D341Med (cell line): ENCODE data around the gene DOCK7.

ENCODE experiments used
- DNase-seq: peaks from one replicate; pipeline ENCODE4 v3.0.0; 2012; ENCODE audit warnings: low spot score

The DOCK7 gene

GRCh38 chr1:62448221-62448933, 239.8 kb downstream of the DOCK7 start:
- DNase-seq = no peak

GRCh38 chr1:62444701-62445100, 243.5 kb downstream of the DOCK7 start:
- DNase-seq = no peak

GRCh38 chr1:62439652-62440371, 248.4 kb downstream of the DOCK7 start:
- DNase-seq = no peak

- no peak for DNase-seq
Measured at GRCh38 chr1:62438163-62438562, 250.0 kb downstream of the DOCK7 start.

GRCh38 chr1:62437273-62437940, 250.8 kb downstream of the DOCK7 start:
- DNase-seq = peak; percentile 52

GRCh38 chr1:62436466-62437272, 251.5 kb downstream of the DOCK7 start, which contains the start of gene USP1:
TSS of gene USP1 (plus strand) at chr1:62437049. CDS start at chr1:62439868, 2,819 bp downstream.
- peak; percentile 90 for DNase-seq

GRCh38 chr1:62436039-62436465, 252.1 kb downstream of the DOCK7 start:
- DNase-seq = peak; percentile 90

- DNase-seq = no peak
Measured at GRCh38 chr1:62435231-62436038, 252.8 kb downstream of the DOCK7 start.

GRCh38 chr1:62434618-62435001, 253.6 kb downstream of the DOCK7 start:
- DNase-seq = no peak

GRCh38 chr1:62433861-62434617, 254.1 kb downstream of the DOCK7 start:
- DNase-seq = no peak

GRCh38 chr1:62429581-62429980, 258.6 kb downstream of the DOCK7 start:
- DNase-seq = no peak

- no peak for DNase-seq
Measured at GRCh38 chr1:62428351-62428750, 259.8 kb downstream of the DOCK7 start.

GRCh38 chr1:62426794-62427193, 261.4 kb downstream of the DOCK7 start:
- DNase-seq = no peak

GRCh38 chr1:62426237-62426636, 261.9 kb downstream of the DOCK7 start:
- DNase-seq = no peak

- no peak for DNase-seq
Measured at GRCh38 chr1:62425041-62425440, 263.1 kb downstream of the DOCK7 start.

GRCh38 chr1:62424411-62424810, 263.8 kb downstream of the DOCK7 start:
- DNase-seq = no peak

- no peak for DNase-seq
Measured at GRCh38 chr1:62423580-62424242, 264.5 kb downstream of the DOCK7 start.

GRCh38 chr1:62420214-62420613, 268.0 kb downstream of the DOCK7 start:
- DNase-seq = no peak

- DNase-seq = no peak
Measured at GRCh38 chr1:62417351-62417999, 270.7 kb downstream of the DOCK7 start.
